Measurements from ENCODE around the gene ULBP1.

DNA sequence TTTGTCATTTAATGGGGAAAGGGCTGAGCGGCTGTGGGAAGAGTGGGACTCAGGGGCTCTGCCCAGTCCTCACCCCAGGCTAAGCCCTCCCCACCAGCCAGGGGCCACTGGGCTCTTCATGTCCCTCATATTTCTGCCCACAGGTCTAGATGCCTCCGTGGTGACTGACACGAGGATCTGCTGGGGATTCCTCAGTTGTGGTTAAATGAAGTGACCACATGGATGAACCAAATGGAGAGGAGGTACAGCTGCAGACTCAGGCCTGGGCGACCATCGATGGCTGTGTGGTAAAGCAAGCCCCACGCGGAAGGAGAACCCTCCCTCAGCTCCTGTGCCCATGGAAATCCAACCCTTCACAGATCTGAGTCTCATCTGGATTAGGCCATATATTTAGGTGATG is 32.2 kb downstream of the ULBP1 start:
- TF ChIP-seq POLR2A (IDR thresholded peaks at IDR 0.05) (no peak), CTCF (IDR thresholded peaks at IDR 0.05) (no peak), POLR2AphosphoS5 (IDR thresholded peaks at IDR 0.05) (no peak), EP300 (IDR thresholded peaks at IDR 0.05; ENCODE audit: low read depth) (no peak)

All from transverse colon (tissue), 4 donors.